Mesothelial cell of epicardium (in vitro differentiated cells): ENCODE data around the gene MAP3K15. TPM values are rescaled to one million over a fixed set of nuclear protein-coding genes. Genes with fewer than 3 reads are reported as not detected.

Experiments
- DNase-seq, 2 experiments: peaks; one replicate each; pipeline ENCODE4 v3.0.0; 2021; ENCODE audit warnings: low spot score in 2 of 2; ENCODE audit not compliant: unreplicated experiment in 2 of 2
- H3K27ac Mint-ChIP-seq: 2 replicates; pipeline ENCODE4 v1.8.0; 2021; ENCODE audit warnings: mixed read lengths
- H3K27me3 Mint-ChIP-seq: 2 replicates; pipeline ENCODE4 v1.8.0; 2021; ENCODE audit warnings: low read depth, mixed read lengths
- H3K36me3 Mint-ChIP-seq: 2 replicates; pipeline ENCODE4 v1.8.0; 2021; ENCODE audit warnings: mixed read lengths
- H3K4me1 Mint-ChIP-seq: 2 replicates; pipeline ENCODE4 v1.8.0; 2021; ENCODE audit warnings: mixed read lengths
- H3K4me3 Mint-ChIP-seq: 2 replicates; pipeline ENCODE4 v1.8.0; 2021; ENCODE audit warnings: mild to moderate bottlenecking, moderate library complexity, mixed read lengths
- H3K9me3 Mint-ChIP-seq: 2 replicates; pipeline ENCODE4 v1.8.0; 2021; ENCODE audit warnings: mixed read lengths
- CTCF ChIP-seq: fragments of 200-600 bp; sonication (generic); IDR thresholded peaks from one replicate; pipeline ENCODE4 v1.5.0; 2021; ENCODE audit warnings: antibody characterized with exemption; ENCODE audit not compliant: unreplicated experiment
- total RNA-seq: library from RNA; stranded (reverse); gene quantifications from 3 replicates; pipeline ENCODE4 v1.2.1, GENCODE V29; 2021

The MAP3K15 gene
- total RNA-seq, 1 donor from 2014 or later = 1.4 TPM

- no peak overlapping the region for H3K27ac Mint-ChIP-seq
- no peak overlapping the region for H3K4me3 Mint-ChIP-seq
- peaks cover 17% of the 10 kb centered on the region for H3K9me3 Mint-ChIP-seq
- H3K4me1 Mint-ChIP-seq = no peaks in the 10 kb centered on the region
- peaks cover 7% of the 10 kb centered on the region for H3K36me3 Mint-ChIP-seq
- no peak for TF ChIP-seq CTCF
- DNase-seq = no peak
- H3K27me3 Mint-ChIP-seq = no peaks in the 10 kb centered on the region
Measured at GRCh38 chrX:19543951-19544381, 28.7 kb upstream of the MAP3K15 start.

GRCh38 chrX:19543020-19543715, 27.9 kb upstream of the MAP3K15 start:
- Mint-ChIP-seq H3K9me3 (peaks cover 18% of the 10 kb centered on the region), H3K36me3 (peaks cover 7% of the 10 kb centered on the region), H3K27ac (no peak overlapping the region), H3K27me3 (no peaks in the 10 kb centered on the region), H3K4me3 (no peak overlapping the region), H3K4me1 (no peaks in the 10 kb centered on the region)
- no peak for DNase-seq
- no peak for TF ChIP-seq CTCF

GRCh38 chrX:19541931-19542330, 26.6 kb upstream of the MAP3K15 start:
- H3K4me3 Mint-ChIP-seq = no peak overlapping the region

GRCh38 chrX:19541196-19541595, 25.9 kb upstream of the MAP3K15 start:
- Mint-ChIP-seq H3K36me3 (peaks cover 7% of the 10 kb centered on the region), H3K27ac (no peak overlapping the region), H3K4me3 (no peak overlapping the region), H3K4me1 (no peaks in the 10 kb centered on the region), H3K9me3 (peaks cover 18% of the 10 kb centered on the region), H3K27me3 (no peaks in the 10 kb centered on the region)
- DNase-seq = no peak
- no peak for TF ChIP-seq CTCF

More at GRCh38 chrX:19541931-19542330, 26.6 kb upstream of the MAP3K15 start:
- no peak for DNase-seq
- H3K27ac Mint-ChIP-seq = no peak overlapping the region
- H3K36me3 Mint-ChIP-seq = peaks cover 7% of the 10 kb centered on the region
- no peak for TF ChIP-seq CTCF
- H3K9me3 Mint-ChIP-seq = peaks cover 18% of the 10 kb centered on the region
- no peaks in the 10 kb centered on the region for H3K4me1 Mint-ChIP-seq
- H3K27me3 Mint-ChIP-seq = no peaks in the 10 kb centered on the region

GRCh38 chrX:19540076-19540475, 24.8 kb upstream of the MAP3K15 start:
- Mint-ChIP-seq H3K9me3 (peaks cover 14% of the 10 kb centered on the region), H3K36me3 (peaks cover 7% of the 10 kb centered on the region)

More at GRCh38 chrX:19540076-19540475, 24.8 kb upstream of the MAP3K15 start:
- H3K27ac Mint-ChIP-seq = no peak overlapping the region
- H3K27me3 Mint-ChIP-seq = no peaks in the 10 kb centered on the region
- DNase-seq = no peak
- no peaks in the 10 kb centered on the region for H3K4me1 Mint-ChIP-seq
- H3K4me3 Mint-ChIP-seq = no peak overlapping the region
- no peak for TF ChIP-seq CTCF
